Activated CD4-positive, alpha-beta T cell treated with anti-CD3 and anti-CD28 coated beads, Interleukin-2, amount 50 U/mL, for 48 hours (primary cell): ENCODE measurements around the gene RANBP10.
"Not testable (repeated sequence)": the region's sequence is repeated elsewhere in the genome, so short reads cannot be mapped to it uniquely, and the experiment has no call there.

Source experiments
- DNase-seq, 2 experiments: peaks; one replicate each; pipeline ENCODE4 v3.0.0-alpha.2; 2020

RANBP10 gene

GRCh38 chr16:67775273-67775672 lies 31.1 kb downstream of the RANBP10 start:
- DNase-seq, result no peak

- DNase-seq, result no peak
These were observed 31.9 kb downstream of the RANBP10 start for GRCh38 chr16:67774457-67774853.

- DNase-seq, result no peak
These were observed 32.5 kb downstream of the RANBP10 start for GRCh38 chr16:67773569-67774456.

GRCh38 chr16:67773099-67773498 lies 33.3 kb downstream of the RANBP10 start:
- DNase-seq, result no peak

- no peak for DNase-seq
These were observed 35.9 kb downstream of the RANBP10 start for GRCh38 chr16:67770346-67770991.

GRCh38 chr16:67767953-67768352 lies 38.4 kb downstream of the RANBP10 start:
- no peak for DNase-seq

GRCh38 chr16:67766291-67766690 lies 40.1 kb downstream of the RANBP10 start:
- no peak for DNase-seq

GRCh38 chr16:67764158-67764667 lies 42.1 kb downstream of the RANBP10 start:
- DNase-seq, result no peak

- DNase-seq, result no peak
These were observed 43.3 kb downstream of the RANBP10 start for GRCh38 chr16:67763066-67763465.

GRCh38 chr16:67762385-67762784 lies 44.0 kb downstream of the RANBP10 start:
- no peak for DNase-seq

GRCh38 chr16:67761924-67762323 lies 44.4 kb downstream of the RANBP10 start:
- DNase-seq, result no peak

- DNase-seq, result no peak
These were observed 45.5 kb downstream of the RANBP10 start for GRCh38 chr16:67760956-67761230.

GRCh38 chr16:67760206-67760955 lies 46.0 kb downstream of the RANBP10 start:
- DNase-seq, result no peak

- DNase-seq, result no peak
These were observed 47.4 kb downstream of the RANBP10 start for GRCh38 chr16:67758966-67759365.

- DNase-seq, result no peak
These were observed 48.4 kb downstream of the RANBP10 start for GRCh38 chr16:67758006-67758405.

GRCh38 chr16:67752641-67753040 lies 53.7 kb downstream of the RANBP10 start:
- no peak for DNase-seq

- DNase-seq, result not testable (repeated sequence)
These were observed 55.0 kb downstream of the RANBP10 start for GRCh38 chr16:67751331-67751730.

GRCh38 chr16:67750466-67750865 lies 55.9 kb downstream of the RANBP10 start:
- DNase-seq, result no peak

- no peak for DNase-seq
These were observed 56.8 kb downstream of the RANBP10 start for GRCh38 chr16:67749436-67750078.

- DNase-seq, result no peak
These were observed 57.5 kb downstream of the RANBP10 start for GRCh38 chr16:67748834-67749233.

GRCh38 chr16:67746846-67747245 lies 59.5 kb downstream of the RANBP10 start:
- no peak for DNase-seq

GRCh38 chr16:67741118-67741517 lies 65.2 kb downstream of the RANBP10 start:
- no peak for DNase-seq

GRCh38 chr16:67740391-67740790 lies 66.0 kb downstream of the RANBP10 start:
- DNase-seq, result no peak
